DMS53 (cell line): ENCODE data around the gene CCL5.

ENCODE experiments used
- DNase-seq: peaks from one replicate; lab custom pipeline; 2025; lab: John Stamatoyannopoulos, UW

Gene CCL5

GRCh38 chr17:35867574-35867973, 12.6 kb downstream of the CCL5 start:
- no peak for DNase-seq

GRCh38 chr17:35866341-35866950, 13.7 kb downstream of the CCL5 start:
- DNase-seq: no peak

GRCh38 chr17:35865412-35866340, 14.5 kb downstream of the CCL5 start:
- DNase-seq: no peak

- no peak for DNase-seq
These were observed 15.3 kb downstream of the CCL5 start for GRCh38 chr17:35864853-35865252.

GRCh38 chr17:35856603-35857002, 23.6 kb downstream of the CCL5 start:
- no peak for DNase-seq

GRCh38 chr17:35855965-35856364, 24.2 kb downstream of the CCL5 start:
- no peak for DNase-seq

GRCh38 chr17:35849469-35850348, 30.5 kb downstream of the CCL5 start:
- DNase-seq: peak; percentile 72

- no peak for DNase-seq
These were observed 32.4 kb downstream of the CCL5 start for GRCh38 chr17:35847633-35848373.

- no peak for DNase-seq
These were observed 33.2 kb downstream of the CCL5 start for GRCh38 chr17:35847006-35847405.

- DNase-seq: no peak
These were observed 33.9 kb downstream of the CCL5 start for GRCh38 chr17:35846055-35846809.

- no peak for DNase-seq
These were observed 35.6 kb downstream of the CCL5 start for GRCh38 chr17:35844547-35844946.

- DNase-seq: no peak
These were observed 36.5 kb downstream of the CCL5 start for GRCh38 chr17:35843698-35844097.

GRCh38 chr17:35842239-35842638, 37.9 kb downstream of the CCL5 start:
- DNase-seq: no peak

- DNase-seq: no peak
These were observed 38.7 kb downstream of the CCL5 start for GRCh38 chr17:35841505-35841904.

GRCh38 chr17:35841101-35841500, 39.1 kb downstream of the CCL5 start:
- DNase-seq: no peak

- DNase-seq: no peak
These were observed 55.0 kb downstream of the CCL5 start for GRCh38 chr17:35825206-35825605.
